GM12874 (cell line): ENCODE data around the gene CLPSL1.

Experiments
- CTCF ChIP-seq: IDR thresholded peaks from 2 replicates; pipeline ENCODE4 v1.5.1; 2011; ENCODE audit warnings: low read depth, mild to moderate bottlenecking, control low read depth, low read length, moderate library complexity; ENCODE audit not compliant: insufficient read depth

CLPSL1 gene

GRCh38 chr6:35737413-35738211 lies 43.2 kb upstream of the CLPSL1 start:
- TF ChIP-seq CTCF: peak; percentile 65

- no peak for TF ChIP-seq CTCF
These were observed 40.9 kb upstream of the CLPSL1 start for GRCh38 chr6:35739645-35740524.

- TF ChIP-seq CTCF: no peak
These were observed 38.0 kb upstream of the CLPSL1 start for GRCh38 chr6:35742842-35743241.

- no peak for TF ChIP-seq CTCF
These were observed 35.3 kb upstream of the CLPSL1 start for GRCh38 chr6:35745509-35745908.

GRCh38 chr6:35746516-35746915 lies 34.3 kb upstream of the CLPSL1 start:
- no peak for TF ChIP-seq CTCF

GRCh38 chr6:35747877-35748276 lies 32.9 kb upstream of the CLPSL1 start:
- TF ChIP-seq CTCF: no peak

- no peak for TF ChIP-seq CTCF
These were observed 30.3 kb upstream of the CLPSL1 start for GRCh38 chr6:35750557-35750956.
